HFF-Myc (cell line): ENCODE results near the gene CAMTA2.

ENCODE experiments used
- DNase-seq: peaks from one replicate; pipeline ENCODE4 v3.0.0-alpha.2; 2011; ENCODE audit warnings: low read depth; ENCODE audit errors: extremely low read depth
- H3K4me3 ChIP-seq: replicated peaks from 2 replicates; pipeline ENCODE4 v1.5.1; 2011; ENCODE audit warnings: low read depth, mild to moderate bottlenecking, control low read depth, low read length
- CTCF ChIP-seq: IDR thresholded peaks from 2 replicates; pipeline ENCODE4 v1.5.1; 2012; ENCODE audit warnings: mild to moderate bottlenecking, low read depth, low read length, control low read depth; ENCODE audit errors: missing control alignments

CAMTA2 gene

DNA sequence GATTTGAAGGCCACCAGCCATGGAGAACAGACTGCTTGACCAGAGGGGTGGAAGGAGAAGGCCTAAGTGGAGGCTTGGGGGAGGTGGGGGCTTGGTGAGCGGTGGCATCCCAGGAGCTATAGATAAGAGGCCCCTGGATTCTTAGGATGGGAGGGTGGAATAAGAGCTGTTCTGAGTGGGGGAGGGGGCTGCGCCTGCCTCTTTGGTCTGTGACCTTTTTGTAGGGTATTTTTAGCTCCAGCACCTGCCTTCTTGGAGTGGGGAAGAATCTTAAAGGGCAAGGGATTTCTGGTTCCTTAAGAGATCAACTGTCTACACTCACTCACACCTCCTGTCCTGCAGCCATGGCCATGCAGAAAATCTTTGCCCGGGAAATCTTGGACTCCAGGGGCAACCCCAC is 36.0 kb downstream of the CAMTA2 start:
- TF ChIP-seq CTCF: no peak
- no peak overlapping the region for H3K4me3 ChIP-seq
- DNase-seq: no peak

GRCh38 chr17:4950746-4951204 is 36.7 kb downstream of the CAMTA2 start, which contains the start of gene ENO3:
Gene ENO3, plus strand, starts transcription at chr17:4951119. Its CDS starts 711 bp downstream, at chr17:4951830.
- DNase-seq: no peak
- H3K4me3 ChIP-seq: peak within 1 kb of the TSS; percentile 97
- TF ChIP-seq CTCF: no peak

GRCh38 chr17:4950075-4950745 is 37.3 kb downstream of the CAMTA2 start:
- DNase-seq: no peak
- H3K4me3 ChIP-seq: peak overlapping the region; percentile 97
- TF ChIP-seq CTCF: no peak

DNA sequence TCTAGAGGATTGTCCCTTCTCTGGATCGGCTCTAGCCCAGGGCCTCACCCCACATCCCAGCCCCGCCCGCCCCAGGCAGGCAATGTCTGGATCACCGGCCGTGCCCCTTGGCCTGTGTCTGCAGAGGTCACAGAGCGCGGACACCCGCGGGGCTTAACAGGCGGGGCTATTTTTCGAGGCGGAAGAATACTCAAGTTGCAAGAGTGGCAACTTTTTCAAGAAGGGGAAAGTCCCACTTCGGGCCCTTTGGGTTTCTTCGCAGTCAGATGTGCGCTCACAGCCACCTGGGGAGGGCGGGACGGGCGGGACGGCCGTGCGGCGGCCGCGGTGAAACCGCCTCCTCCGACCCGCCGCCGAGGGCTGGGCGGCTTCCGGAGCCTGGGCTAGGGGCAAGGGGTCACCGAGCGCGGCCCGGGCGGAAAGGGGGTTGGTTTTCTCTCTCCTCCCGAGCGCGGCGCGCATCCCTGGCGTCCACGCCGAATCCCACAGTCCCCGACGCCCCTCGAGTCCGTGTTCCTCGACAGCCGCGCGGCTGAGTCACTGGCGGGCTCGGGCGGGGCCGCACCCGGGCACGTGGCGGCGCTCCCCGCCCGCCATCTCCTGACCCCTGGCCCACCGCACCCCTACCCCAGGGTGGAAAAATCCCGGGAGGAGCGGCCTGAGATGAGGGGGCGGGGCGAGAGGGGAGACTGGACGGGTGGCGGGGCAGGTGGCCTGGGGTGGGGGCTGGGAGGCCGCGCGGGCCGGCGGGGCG is 38.0 kb downstream of the CAMTA2 start:
- no peak for TF ChIP-seq CTCF
- peak overlapping the region; percentile 97 for H3K4me3 ChIP-seq
- no peak for DNase-seq

- TF ChIP-seq CTCF: no peak
- peak overlapping the region; percentile 97 for H3K4me3 ChIP-seq
- DNase-seq: no peak
Measured at GRCh38 chr17:4948931-4949320, 38.5 kb downstream of the CAMTA2 start.

DNA sequence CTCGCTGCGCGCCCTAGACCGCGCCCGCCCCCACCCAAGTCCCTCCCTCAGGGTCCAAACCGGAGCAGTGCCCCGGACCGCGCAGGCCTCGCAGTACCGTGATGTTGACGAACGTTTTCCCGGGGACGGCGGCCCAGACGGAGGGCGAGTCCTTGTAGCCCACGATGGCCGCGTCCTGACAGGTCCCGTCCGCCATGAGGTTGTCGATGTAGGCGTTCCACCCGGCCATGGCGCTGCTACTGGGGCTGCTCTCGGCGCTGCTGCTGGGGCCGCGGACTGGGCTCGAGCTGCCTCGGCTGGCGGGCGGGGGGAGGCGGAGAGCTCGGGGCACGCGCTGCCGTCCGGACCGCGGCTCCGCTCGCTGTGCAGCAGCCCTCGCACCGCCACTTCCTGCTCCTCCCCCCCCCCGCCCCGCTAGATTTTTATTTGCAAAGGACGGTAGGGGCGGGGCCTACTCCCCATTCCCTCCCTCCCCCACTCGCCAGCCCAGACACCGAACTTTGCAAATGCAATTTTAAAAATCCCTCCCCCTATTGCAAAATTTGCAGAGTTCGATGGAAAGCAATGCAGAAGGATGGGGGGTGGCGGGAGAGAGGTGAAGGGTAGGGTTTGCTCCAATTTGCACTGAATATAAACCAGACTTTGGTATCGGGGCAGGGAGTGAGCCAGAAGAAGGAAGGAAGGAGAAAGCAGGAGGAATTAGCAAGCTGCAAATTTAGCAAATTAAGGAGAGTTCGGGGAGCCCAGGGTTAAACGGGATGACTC is 39.1 kb downstream of the CAMTA2 start, which contains the start of gene PFN1:
Gene PFN1 (minus strand): TSS at position 365 of the 765 bp plus-strand sequence. CDS start 136 bp downstream, at position 229.
- H3K4me3 ChIP-seq: peak within 1 kb of the TSS; percentile 97
- peak; percentile 67 for DNase-seq
- TF ChIP-seq CTCF: no peak
